Smooth muscle cell (in vitro differentiated cells): ENCODE measurements around the gene RPS18. TPM values are rescaled to one million over a fixed set of nuclear protein-coding genes. Genes with fewer than 3 reads are reported as not detected.

Experiments
- DNase-seq: peaks from one replicate; lab custom pipeline; 2025; ENCODE audit not compliant: unreplicated experiment; lab: John Stamatoyannopoulos, UW
- H2AFZ ChIP-seq: fragments of 200-600 bp; sonication (generic); 2 replicates; pipeline ENCODE4 v1.6.0; 2016; ENCODE audit warnings: antibody characterized with exemption, low read depth, mild to moderate bottlenecking
- H3F3A ChIP-seq: fragments of 200-600 bp; sonication (generic); 2 replicates; pipeline ENCODE4 v1.6.0; 2017; ENCODE audit warnings: antibody characterized with exemption, low read depth
- H3K27ac ChIP-seq: fragments of 200-600 bp; sonication (generic); 2 replicates; pipeline ENCODE4 v1.5.1; 2016; ENCODE audit warnings: low read depth, mild to moderate bottlenecking
- H3K27me3 ChIP-seq: fragments of 200-600 bp; sonication (generic); 2 replicates; pipeline ENCODE4 v1.6.1; 2016; ENCODE audit warnings: low read depth, mild to moderate bottlenecking
- H3K36me3 ChIP-seq: fragments of 200-600 bp; sonication (generic); 2 replicates; pipeline ENCODE4 v1.5.1; 2016; ENCODE audit warnings: low read depth
- H3K4me1 ChIP-seq: fragments of 200-600 bp; sonication (generic); 2 replicates; pipeline ENCODE4 v1.5.1; 2016; ENCODE audit warnings: low read depth
- H3K4me2 ChIP-seq: fragments of 200-600 bp; sonication (generic); 2 replicates; pipeline ENCODE4 v1.6.0; 2016; ENCODE audit warnings: mild to moderate bottlenecking
- H3K4me3 ChIP-seq: fragments of 200-600 bp; sonication (generic); 2 replicates; pipeline ENCODE4 v1.5.1; 2016; ENCODE audit warnings: mild to moderate bottlenecking
- H3K79me2 ChIP-seq: fragments of 200-600 bp; sonication (generic); 2 replicates; pipeline ENCODE4 v1.6.0; 2016; ENCODE audit warnings: low read depth, mild to moderate bottlenecking
- H3K9ac ChIP-seq: fragments of 200-600 bp; sonication (generic); 2 replicates; pipeline ENCODE4 v1.6.0; 2016; ENCODE audit warnings: low read depth
- H3K9me3 ChIP-seq: fragments of 200-600 bp; sonication (generic); replicated peaks from 2 replicates; pipeline ENCODE4 v1.5.1; 2016; ENCODE audit warnings: low read depth
- H4K20me1 ChIP-seq: fragments of 200-600 bp; sonication (generic); 2 replicates; pipeline ENCODE4 v1.6.0; 2016; ENCODE audit warnings: low read depth
- CTCF ChIP-seq: fragments of 200-600 bp; sonication (generic); IDR thresholded peaks from 2 replicates; pipeline ENCODE4 v1.5.1; 2017; ENCODE audit warnings: borderline replicate concordance, mild to moderate bottlenecking, antibody characterized with exemption; ENCODE audit not compliant: insufficient read depth, poor library complexity, severe bottlenecking
- WGBS: methylation state at CpG from one replicate; pipeline ENCODE4 v1.1.7; 2016; ENCODE audit warnings: low lambda C conversion rate; 5-methylcytosine and 5-hydroxymethylcytosine counted together
- polyA plus RNA-seq: library from polyadenylated mRNA; unstranded; fragments of >200 nt; fragmentation: Nextera tagmentation; extraction: Ambion mirVana; gene quantifications from 2 replicates; pipeline ENCODE4 v1.2.1, GENCODE V29; 2016
- total RNA-seq: library from RNA; depleted of rRNA; stranded (reverse); fragments of >200 nt; gene quantifications from 2 replicates; pipeline ENCODE4 v1.2.3, GENCODE V29; 2014

The RPS18 gene
- total and polyA plus RNA-seq, 2 experiments from 2014 or later = 1,848 to 3,261 TPM

GRCh38 chr6:33247977-33248642 is 23.8 kb upstream of the RPS18 start:
- peak overlapping the region; percentile 90 for H3K4me2 ChIP-seq
- peak overlapping the region; percentile 57 for H3K27ac ChIP-seq
- H3K4me1 ChIP-seq = peaks cover 15% of the 10 kb centered on the region
- peak overlapping the region; percentile 53 for H3K4me3 ChIP-seq
- no peaks in the 10 kb centered on the region for H3F3A ChIP-seq
- peak; percentile 78 for DNase-seq
- peaks cover 5% of the 10 kb centered on the region for H3K27me3 ChIP-seq
- peak overlapping the region; percentile 56 for H3K9ac ChIP-seq
- H3K36me3 ChIP-seq = no peaks in the 10 kb centered on the region
- WGBS = 7% methylated on average over 24 of the region's 28 CpGs
- no peaks in the 10 kb centered on the region for H4K20me1 ChIP-seq
- peak; percentile 91 for TF ChIP-seq CTCF
- no peaks in the 10 kb centered on the region for H3K79me2 ChIP-seq
- no peaks in the 10 kb centered on the region for H3K9me3 ChIP-seq
- peak overlapping the region; percentile 75 for H2AFZ ChIP-seq

- WGBS = 12% methylated on average over 18 of the region's 18 CpGs
- no peak for TF ChIP-seq CTCF
- H3K27ac ChIP-seq = peak overlapping the region; percentile 57
- no peak for DNase-seq
- H3K27me3 ChIP-seq = peaks cover under 1% of the 10 kb centered on the region
- H3K4me1 ChIP-seq = peaks cover 15% of the 10 kb centered on the region
- H2AFZ ChIP-seq = peak overlapping the region; percentile 31
- peak overlapping the region; percentile 56 for H3K9ac ChIP-seq
- H3K36me3 ChIP-seq = no peaks in the 10 kb centered on the region
- no peaks in the 10 kb centered on the region for H3K79me2 ChIP-seq
- H3F3A ChIP-seq = no peaks in the 10 kb centered on the region
- peak overlapping the region; percentile 53 for H3K4me3 ChIP-seq
- no peaks in the 10 kb centered on the region for H3K9me3 ChIP-seq
- H4K20me1 ChIP-seq = no peaks in the 10 kb centered on the region
- H3K4me2 ChIP-seq = peak overlapping the region; percentile 90
These were observed 23.3 kb upstream of the RPS18 start for GRCh38 chr6:33248643-33248931.

- Histone ChIP-seq H3K27me3 (no peaks in the 10 kb centered on the region), H2AFZ (peak overlapping the region; percentile 57), H4K20me1 (no peaks in the 10 kb centered on the region), H3F3A (no peaks in the 10 kb centered on the region), H3K9ac (peak overlapping the region; percentile 72), H3K9me3 (no peaks in the 10 kb centered on the region), H3K27ac (peak overlapping the region; percentile 73), H3K4me3 (peak overlapping the region; percentile 53), H3K4me1 (peaks cover 15% of the 10 kb centered on the region), H3K79me2 (no peaks in the 10 kb centered on the region), H3K36me3 (no peaks in the 10 kb centered on the region), H3K4me2 (peak overlapping the region; percentile 90)
- TF ChIP-seq CTCF = no peak
- WGBS = under 1% methylated on average over 58 of the region's 58 CpGs
- DNase-seq = peak; percentile 98
These were observed 22.7 kb upstream of the RPS18 start for GRCh38 chr6:33248932-33249731.
